HL-60 (cell line): Measurements from ENCODE around the gene FAM47E.

Experiments
- DNase-seq, 2 experiments: peaks; one replicate each; pipeline ENCODE4 v3.0.0-alpha.2; 2010 to 2020; ENCODE audit warnings: low read depth in 1 of 2, low spot score in 1 of 2
- H3K27ac ChIP-seq: fragments of 250-450 bp; sonication (Bioruptor Pico); replicated peaks from 2 replicates; pipeline ENCODE4 v1.5.1; 2020; ENCODE audit warnings: mild to moderate bottlenecking, moderate library complexity
- H3K27me3 ChIP-seq: fragments of 250-450 bp; sonication (Bioruptor Pico); 2 replicates; pipeline ENCODE4 v1.5.1; 2021; ENCODE audit warnings: mild to moderate bottlenecking, moderate library complexity; ENCODE audit not compliant: insufficient read depth, poor library complexity, severe bottlenecking
- H3K4me3 ChIP-seq: replicated peaks from 2 replicates; pipeline ENCODE4 v1.5.1; 2011; ENCODE audit warnings: mild to moderate bottlenecking, control low read depth, low read length; ENCODE audit not compliant: insufficient read depth
- CTCF ChIP-seq: IDR thresholded peaks from one replicate; pipeline ENCODE4 v1.5.1; 2011; ENCODE audit warnings: low read length, control low read depth, inconsistent platforms; ENCODE audit not compliant: insufficient read depth
- GABPA ChIP-seq: IDR thresholded peaks from 2 replicates; pipeline ENCODE4 v1.6.1; 2012; ENCODE audit warnings: low read depth
- POLR2AphosphoS5 ChIP-seq: IDR thresholded peaks from 2 replicates; pipeline ENCODE4 v1.6.1; 2012; ENCODE audit warnings: low read depth
- REST ChIP-seq: IDR thresholded peaks from 2 replicates; pipeline ENCODE4 v1.6.1; 2012; ENCODE audit warnings: low read depth; ENCODE audit not compliant: insufficient replicate concordance
- SPI1 ChIP-seq: IDR thresholded peaks from 2 replicates; pipeline ENCODE4 v1.6.1; 2012; ENCODE audit warnings: low read depth, mild to moderate bottlenecking, borderline replicate concordance

FAM47E gene

GRCh38 chr4:76216975-76217814, 34.3 kb upstream of the FAM47E start:
- no peak overlapping the region for H3K4me3 ChIP-seq
- no peaks in the 10 kb centered on the region for H3K27me3 ChIP-seq
- TF ChIP-seq CTCF (no peak), GABPA (no peak), REST (no peak), SPI1 (no peak), POLR2AphosphoS5 (no peak)
- H3K27ac ChIP-seq, result no peak overlapping the region
- DNase-seq, result no peak

GRCh38 chr4:76219299-76220055, 32.0 kb upstream of the FAM47E start:
- no peak overlapping the region for H3K4me3 ChIP-seq
- peak; percentile 42 to 63 for DNase-seq
- TF ChIP-seq GABPA (no peak), SPI1 (no peak), POLR2AphosphoS5 (no peak), CTCF (no peak), REST (no peak)
- no peaks in the 10 kb centered on the region for H3K27me3 ChIP-seq
- H3K27ac ChIP-seq, result no peak overlapping the region

- no peak for DNase-seq
- Histone ChIP-seq H3K27me3 (peaks cover 2% of the 10 kb centered on the region), H3K27ac (no peak overlapping the region), H3K4me3 (no peak overlapping the region)
- TF ChIP-seq GABPA (no peak), REST (no peak), CTCF (no peak), SPI1 (no peak), POLR2AphosphoS5 (no peak)
Observed at GRCh38 chr4:76224171-76224570, 27.4 kb upstream of the FAM47E start.
